ENCODE measurements around the gene TCEA2. TPM values are rescaled to one million over a fixed set of nuclear protein-coding genes. Genes with fewer than 3 reads are reported as not detected.

TCEA2 gene
- total and polyA plus RNA-seq, 2 of the 13 experiments (the other 11 are each of a cell fraction or from before 2014, with no cell fraction given): 28.1 to 33.7 TPM

DNA sequence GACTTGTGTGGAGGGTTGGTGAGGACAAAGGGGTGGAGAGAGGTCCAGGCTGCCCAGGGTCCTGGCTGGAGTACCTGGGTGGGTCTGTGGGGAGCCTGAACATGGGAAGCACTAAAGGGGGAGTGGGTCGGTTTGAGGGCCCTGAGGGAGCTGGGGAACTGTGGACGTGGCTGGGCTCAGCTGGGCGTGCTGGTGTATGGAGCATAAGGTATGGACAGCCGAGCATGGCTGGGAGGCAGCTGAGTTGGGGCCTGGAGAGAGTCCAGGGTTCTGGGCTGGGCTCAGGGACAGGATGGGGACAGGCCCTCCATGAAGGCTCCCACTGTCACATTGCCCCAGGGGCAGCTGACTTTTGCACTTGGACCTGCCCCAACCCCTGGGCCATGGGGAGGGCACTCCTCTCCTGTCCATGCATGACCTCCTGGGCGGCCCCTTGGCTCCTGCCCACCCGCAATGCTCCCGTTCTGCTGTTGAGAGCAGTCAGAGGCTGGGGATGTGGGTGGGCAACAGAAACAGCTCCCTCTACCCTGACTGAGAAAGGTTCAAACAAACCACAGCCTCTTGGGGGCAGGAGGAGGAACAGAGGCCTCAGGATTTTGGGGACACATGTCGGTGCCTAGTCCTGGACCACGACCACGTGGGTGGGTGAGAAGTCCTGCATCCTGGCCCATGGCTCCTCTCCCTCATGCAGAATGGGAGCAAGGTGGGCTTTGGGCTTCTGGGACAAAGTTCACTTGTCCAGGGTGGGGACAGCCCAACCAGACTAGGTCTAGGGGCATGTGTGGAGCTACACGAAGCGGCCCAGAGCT, 22.6 kb upstream of the TCEA2 start (continued):
- TF ChIP-seq, protein P1, sequence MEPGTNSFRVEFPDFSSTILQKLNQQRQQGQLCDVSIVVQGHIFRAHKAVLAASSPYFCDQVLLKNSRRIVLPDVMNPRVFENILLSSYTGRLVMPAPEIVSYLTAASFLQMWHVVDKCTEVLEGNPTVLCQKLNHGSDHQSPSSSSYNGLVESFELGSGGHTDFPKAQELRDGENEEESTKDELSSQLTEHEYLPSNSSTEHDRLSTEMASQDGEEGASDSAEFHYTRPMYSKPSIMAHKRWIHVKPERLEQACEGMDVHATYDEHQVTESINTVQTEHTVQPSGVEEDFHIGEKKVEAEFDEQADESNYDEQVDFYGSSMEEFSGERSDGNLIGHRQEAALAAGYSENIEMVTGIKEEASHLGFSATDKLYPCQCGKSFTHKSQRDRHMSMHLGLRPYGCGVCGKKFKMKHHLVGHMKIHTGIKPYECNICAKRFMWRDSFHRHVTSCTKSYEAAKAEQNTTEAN (CRISPR knock-in tag; conservative IDR thresholded peaks at IDR 0.05): no peak
- TF ChIP-seq, protein P2, sequence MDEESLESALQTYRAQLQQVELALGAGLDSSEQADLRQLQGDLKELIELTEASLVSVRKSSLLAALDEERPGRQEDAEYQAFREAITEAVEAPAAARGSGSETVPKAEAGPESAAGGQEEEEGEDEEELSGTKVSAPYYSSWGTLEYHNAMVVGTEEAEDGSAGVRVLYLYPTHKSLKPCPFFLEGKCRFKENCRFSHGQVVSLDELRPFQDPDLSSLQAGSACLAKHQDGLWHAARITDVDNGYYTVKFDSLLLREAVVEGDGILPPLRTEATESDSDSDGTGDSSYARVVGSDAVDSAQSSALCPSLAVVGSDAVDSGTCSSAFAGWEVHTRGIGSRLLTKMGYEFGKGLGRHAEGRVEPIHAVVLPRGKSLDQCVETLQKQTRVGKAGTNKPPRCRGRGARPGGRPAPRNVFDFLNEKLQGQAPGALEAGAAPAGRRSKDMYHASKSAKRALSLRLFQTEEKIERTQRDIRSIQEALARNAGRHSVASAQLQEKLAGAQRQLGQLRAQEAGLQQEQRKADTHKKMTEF (CRISPR knock-in tag; IDR thresholded peaks at IDR 0.05): no peak; the same call in 1 of the 2 replicates
- TF ChIP-seq MIER2 (CRISPR knock-in tag; IDR thresholded peaks at IDR 0.05) (peak; percentile 70; the same call in 1 of the 2 replicates), ZNF546 (CRISPR knock-in tag; conservative IDR thresholded peaks at IDR 0.05) (no peak), ARNTL (CRISPR knock-in tag; IDR thresholded peaks at IDR 0.05) (no peak; the same call in 1 of the 2 replicates), ZNF501 (CRISPR knock-in tag; IDR thresholded peaks at IDR 0.05) (no peak), GZF1 (CRISPR knock-in tag; IDR thresholded peaks at IDR 0.05) (no peak), CBX5 (CRISPR knock-in tag; IDR thresholded peaks at IDR 0.05; ENCODE audit: borderline replicate concordance) (no peak), ATF7-NPFF (CRISPR knock-in tag; IDR thresholded peaks at IDR 0.05; ENCODE audit: low read depth) (no peak), ARHGAP35 (CRISPR knock-in tag; IDR thresholded peaks at IDR 0.05; ENCODE audit: borderline replicate concordance) (0 out of 2 replicates have a peak, but pooled peaks have one; percentile 17), ZSCAN25 (CRISPR knock-in tag; IDR thresholded peaks at IDR 0.05) (peak; percentile 45; the same call in 1 of the 2 replicates), ZNF33B (CRISPR knock-in tag; IDR thresholded peaks at IDR 0.05) (peak; percentile 0; the same call in 1 of the 2 replicates), ZNF629 (CRISPR knock-in tag; conservative IDR thresholded peaks at IDR 0.05) (no peak), MEIS2 (CRISPR knock-in tag; IDR thresholded peaks at IDR 0.05) (peak; percentile 68; the same call in 1 of the 2 replicates), ZNF891 (CRISPR knock-in tag; IDR thresholded peaks at IDR 0.05) (no peak; the same call in 1 of the 2 replicates), EP300 (IDR thresholded peaks at IDR 0.05; ENCODE audit: low read depth in 2 of 2, low read length in 2 of 2) (no peak; a peak in 1 of 4 replicates), EP300 (CRISPR knock-in tag; IDR thresholded peaks at IDR 0.05; ENCODE audit: borderline replicate concordance) (no peak)
- TF ChIP-seq, protein P3, sequence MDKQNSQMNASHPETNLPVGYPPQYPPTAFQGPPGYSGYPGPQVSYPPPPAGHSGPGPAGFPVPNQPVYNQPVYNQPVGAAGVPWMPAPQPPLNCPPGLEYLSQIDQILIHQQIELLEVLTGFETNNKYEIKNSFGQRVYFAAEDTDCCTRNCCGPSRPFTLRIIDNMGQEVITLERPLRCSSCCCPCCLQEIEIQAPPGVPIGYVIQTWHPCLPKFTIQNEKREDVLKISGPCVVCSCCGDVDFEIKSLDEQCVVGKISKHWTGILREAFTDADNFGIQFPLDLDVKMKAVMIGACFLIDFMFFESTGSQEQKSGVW (CRISPR knock-in tag; IDR thresholded peaks at IDR 0.05; ENCODE audit: borderline replicate concordance): no peak
- TF ChIP-seq, protein P4, sequence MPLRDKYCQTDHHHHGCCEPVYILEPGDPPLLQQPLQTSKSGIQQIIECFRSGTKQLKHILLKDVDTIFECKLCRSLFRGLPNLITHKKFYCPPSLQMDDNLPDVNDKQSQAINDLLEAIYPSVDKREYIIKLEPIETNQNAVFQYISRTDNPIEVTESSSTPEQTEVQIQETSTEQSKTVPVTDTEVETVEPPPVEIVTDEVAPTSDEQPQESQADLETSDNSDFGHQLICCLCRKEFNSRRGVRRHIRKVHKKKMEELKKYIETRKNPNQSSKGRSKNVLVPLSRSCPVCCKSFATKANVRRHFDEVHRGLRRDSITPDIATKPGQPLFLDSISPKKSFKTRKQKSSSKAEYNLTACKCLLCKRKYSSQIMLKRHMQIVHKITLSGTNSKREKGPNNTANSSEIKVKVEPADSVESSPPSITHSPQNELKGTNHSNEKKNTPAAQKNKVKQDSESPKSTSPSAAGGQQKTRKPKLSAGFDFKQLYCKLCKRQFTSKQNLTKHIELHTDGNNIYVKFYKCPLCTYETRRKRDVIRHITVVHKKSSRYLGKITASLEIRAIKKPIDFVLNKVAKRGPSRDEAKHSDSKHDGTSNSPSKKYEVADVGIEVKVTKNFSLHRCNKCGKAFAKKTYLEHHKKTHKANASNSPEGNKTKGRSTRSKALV (CRISPR knock-in tag; IDR thresholded peaks at IDR 0.05): no peak
- TF ChIP-seq, protein P5, sequence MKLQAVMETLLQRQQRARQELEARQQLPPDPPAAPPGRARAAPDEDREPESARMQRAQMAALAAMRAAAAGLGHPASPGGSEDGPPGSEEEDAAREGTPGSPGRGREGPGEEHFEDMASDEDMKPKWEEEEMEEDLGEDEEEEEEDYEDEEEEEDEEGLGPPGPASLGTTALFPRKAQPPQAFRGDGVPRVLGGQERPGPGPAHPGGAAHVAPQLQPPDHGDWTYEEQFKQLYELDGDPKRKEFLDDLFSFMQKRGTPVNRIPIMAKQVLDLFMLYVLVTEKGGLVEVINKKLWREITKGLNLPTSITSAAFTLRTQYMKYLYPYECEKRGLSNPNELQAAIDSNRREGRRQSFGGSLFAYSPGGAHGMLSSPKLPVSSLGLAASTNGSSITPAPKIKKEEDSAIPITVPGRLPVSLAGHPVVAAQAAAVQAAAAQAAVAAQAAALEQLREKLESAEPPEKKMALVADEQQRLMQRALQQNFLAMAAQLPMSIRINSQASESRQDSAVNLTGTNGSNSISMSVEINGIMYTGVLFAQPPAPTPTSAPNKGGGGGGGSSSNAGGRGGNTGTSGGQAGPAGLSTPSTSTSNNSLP (IDR thresholded peaks at IDR 0.05; ENCODE audit: low read depth, low read length): no peak
- TF ChIP-seq, protein P6, sequence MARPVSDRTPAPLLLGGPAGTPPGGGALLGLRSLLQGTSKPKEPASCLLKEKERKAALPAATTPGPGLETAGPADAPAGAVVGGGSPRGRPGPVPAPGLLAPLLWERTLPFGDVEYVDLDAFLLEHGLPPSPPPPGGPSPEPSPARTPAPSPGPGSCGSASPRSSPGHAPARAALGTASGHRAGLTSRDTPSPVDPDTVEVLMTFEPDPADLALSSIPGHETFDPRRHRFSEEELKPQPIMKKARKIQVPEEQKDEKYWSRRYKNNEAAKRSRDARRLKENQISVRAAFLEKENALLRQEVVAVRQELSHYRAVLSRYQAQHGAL (CRISPR knock-in tag; IDR thresholded peaks at IDR 0.05; ENCODE audit: not compliant biosample characterization): no peak
